ENCODE results near the gene NUP205. TPM values are rescaled to one million over a fixed set of nuclear protein-coding genes. Genes with fewer than 3 reads are reported as not detected.
A peak's percentile ranks its signal among the peaks of the same experiment; 100 is the strongest.

The NUP205 gene
- total RNA-seq, 4 donors from 2014 or later = 19.4 to 51.2 (median 23.3) TPM

DNA sequence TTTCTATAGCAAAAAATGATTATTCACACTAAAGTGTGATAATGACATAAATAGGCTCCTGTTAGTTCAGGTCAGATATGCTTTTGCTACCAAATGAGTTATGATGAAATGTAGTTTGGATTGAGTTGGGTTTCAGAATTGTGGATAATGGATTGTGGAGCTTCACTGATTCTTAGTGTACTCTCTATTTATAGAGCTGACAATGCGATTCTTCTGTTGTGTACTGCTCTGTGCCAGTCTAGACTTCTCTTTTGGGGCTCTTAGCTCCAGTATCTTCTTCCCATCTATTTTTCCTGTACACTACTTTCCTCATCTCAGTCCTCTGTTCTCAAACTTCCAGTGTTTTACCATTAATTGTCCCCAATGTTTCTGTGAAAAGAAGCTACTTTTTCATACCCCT lies 112.1 kb downstream of the NUP205 start:
- Histone ChIP-seq H3K9me3 (no peaks in the 10 kb centered on the region), H3K36me3 (peaks cover 0 to 9% (median 0%) of the 10 kb centered on the region in 3 donors), H3K4me1 (no peaks in the 10 kb centered on the region), H3K27me3 (no peaks in the 10 kb centered on the region), H3K27ac (no peak overlapping the region), H3K4me3 (no peak overlapping the region)
- TF ChIP-seq POLR2A (IDR thresholded peaks at IDR 0.05) = no peak
- TF ChIP-seq, protein P1, sequence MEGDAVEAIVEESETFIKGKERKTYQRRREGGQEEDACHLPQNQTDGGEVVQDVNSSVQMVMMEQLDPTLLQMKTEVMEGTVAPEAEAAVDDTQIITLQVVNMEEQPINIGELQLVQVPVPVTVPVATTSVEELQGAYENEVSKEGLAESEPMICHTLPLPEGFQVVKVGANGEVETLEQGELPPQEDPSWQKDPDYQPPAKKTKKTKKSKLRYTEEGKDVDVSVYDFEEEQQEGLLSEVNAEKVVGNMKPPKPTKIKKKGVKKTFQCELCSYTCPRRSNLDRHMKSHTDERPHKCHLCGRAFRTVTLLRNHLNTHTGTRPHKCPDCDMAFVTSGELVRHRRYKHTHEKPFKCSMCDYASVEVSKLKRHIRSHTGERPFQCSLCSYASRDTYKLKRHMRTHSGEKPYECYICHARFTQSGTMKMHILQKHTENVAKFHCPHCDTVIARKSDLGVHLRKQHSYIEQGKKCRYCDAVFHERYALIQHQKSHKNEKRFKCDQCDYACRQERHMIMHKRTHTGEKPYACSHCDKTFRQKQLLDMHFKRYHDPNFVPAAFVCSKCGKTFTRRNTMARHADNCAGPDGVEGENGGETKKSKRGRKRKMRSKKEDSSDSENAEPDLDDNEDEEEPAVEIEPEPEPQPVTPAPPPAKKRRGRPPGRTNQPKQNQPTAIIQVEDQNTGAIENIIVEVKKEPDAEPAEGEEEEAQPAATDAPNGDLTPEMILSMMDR (IDR thresholded peaks at IDR 0.05) = no peak
- DNase-seq = no peak

DNA sequence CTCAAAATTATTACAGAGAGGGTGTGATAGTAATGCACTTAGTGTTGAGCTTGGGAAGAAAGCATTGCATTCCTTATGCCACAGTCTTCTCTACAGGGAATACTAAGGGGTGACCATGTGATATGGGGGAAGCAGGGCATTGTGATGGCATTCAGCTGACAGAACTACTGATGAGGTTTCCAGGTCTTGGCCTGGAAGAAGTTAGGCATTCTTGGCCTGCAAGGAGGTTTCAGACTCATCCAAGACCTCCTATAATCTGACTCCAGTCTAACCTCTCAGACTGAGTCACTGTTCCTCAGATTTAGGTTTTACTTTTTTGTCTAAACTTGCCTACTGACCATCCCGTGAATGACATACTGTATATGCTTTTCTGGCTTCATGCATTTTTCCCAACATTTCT lies 112.5 kb downstream of the NUP205 start:
- H3K27ac ChIP-seq = no peak overlapping the region
- no peaks in the 10 kb centered on the region for H3K9me3 ChIP-seq
- H3K36me3 ChIP-seq = peaks cover 0 to 10% (median 0%) of the 10 kb centered on the region in 3 donors
- no peak overlapping the region for H3K4me3 ChIP-seq
- H3K27me3 ChIP-seq = no peaks in the 10 kb centered on the region
- TF ChIP-seq, protein P1 (IDR thresholded peaks at IDR 0.05) = no peak
- no peak for DNase-seq
- H3K4me1 ChIP-seq = no peaks in the 10 kb centered on the region

DNA sequence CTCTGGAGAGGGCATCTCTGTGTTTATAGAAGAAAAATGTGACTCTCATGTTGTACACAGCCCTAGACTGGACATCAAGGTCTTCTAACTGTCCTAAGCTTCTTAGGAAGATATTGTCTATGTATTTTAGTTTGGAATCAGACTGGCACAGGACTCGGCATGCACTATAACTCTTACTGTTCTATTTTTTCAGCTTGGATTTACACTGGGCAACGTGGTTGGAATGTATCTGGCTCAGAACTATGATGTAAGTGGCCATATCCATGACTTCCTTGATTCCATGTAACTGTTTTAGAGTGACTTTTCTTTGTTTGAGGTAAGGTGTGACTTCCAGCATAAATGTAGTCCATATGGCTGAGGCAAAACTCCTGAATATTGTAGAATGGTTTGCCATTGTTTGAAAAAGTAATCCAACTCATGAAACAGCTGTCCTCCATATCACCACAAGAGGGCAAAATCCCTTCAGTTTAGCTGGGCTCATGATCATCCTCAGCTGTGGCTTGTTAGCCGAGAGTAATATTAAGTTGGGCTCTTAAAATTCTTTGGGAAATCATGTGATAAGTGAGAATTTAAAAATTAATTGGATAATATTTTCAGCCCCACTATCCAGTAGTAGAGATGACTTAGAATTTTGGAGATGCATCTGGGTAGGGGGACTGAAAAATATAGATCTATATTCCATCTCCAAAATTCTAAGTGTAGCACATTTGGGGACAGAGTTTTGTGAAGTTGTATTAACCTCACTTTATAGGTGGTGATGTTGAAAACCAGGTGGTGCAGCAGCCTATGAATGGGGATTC lies 115.0 kb downstream of the NUP205 start:
- no peak overlapping the region for H3K27ac ChIP-seq
- DNase-seq = no peak
- no peaks in the 10 kb centered on the region for H3K4me1 ChIP-seq
- no peaks in the 10 kb centered on the region for H3K27me3 ChIP-seq
- TF ChIP-seq, protein P1 (IDR thresholded peaks at IDR 0.05) = peak; percentile 13 to 67 (median 60)
- no peak for TF ChIP-seq POLR2A (IDR thresholded peaks at IDR 0.05)
- no peaks in the 10 kb centered on the region for H3K9me3 ChIP-seq
- H3K4me3 ChIP-seq = no peak overlapping the region
- peaks cover 0 to 10% (median 0%) of the 10 kb centered on the region in 3 donors for H3K36me3 ChIP-seq

DNA sequence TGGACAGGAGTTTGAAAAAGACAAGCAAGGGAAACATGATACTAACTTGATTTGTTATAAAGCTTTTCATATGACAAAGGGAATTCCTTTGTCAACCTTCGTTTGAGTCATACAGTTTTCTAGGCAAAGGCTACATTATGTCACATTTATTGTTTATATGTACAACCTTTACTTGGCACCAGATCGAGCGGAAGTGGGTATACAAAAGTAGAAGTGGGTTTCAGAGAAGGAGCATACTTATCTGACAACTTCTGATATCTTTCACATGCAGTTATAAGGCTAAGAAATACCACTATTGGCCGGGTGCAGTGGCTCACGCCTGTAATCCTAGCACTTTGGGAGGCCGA lies 115.6 kb downstream of the NUP205 start:
- DNase-seq = no peak
- TF ChIP-seq POLR2A (IDR thresholded peaks at IDR 0.05) = no peak
- TF ChIP-seq, protein P1 (IDR thresholded peaks at IDR 0.05) = no peak
- no peak overlapping the region for H3K4me3 ChIP-seq
- no peaks in the 10 kb centered on the region for H3K9me3 ChIP-seq
- H3K36me3 ChIP-seq = peaks cover 0 to 10% (median 0%) of the 10 kb centered on the region in 3 donors
- H3K27ac ChIP-seq = no peak overlapping the region
- H3K27me3 ChIP-seq = no peaks in the 10 kb centered on the region
- no peaks in the 10 kb centered on the region for H3K4me1 ChIP-seq

DNA sequence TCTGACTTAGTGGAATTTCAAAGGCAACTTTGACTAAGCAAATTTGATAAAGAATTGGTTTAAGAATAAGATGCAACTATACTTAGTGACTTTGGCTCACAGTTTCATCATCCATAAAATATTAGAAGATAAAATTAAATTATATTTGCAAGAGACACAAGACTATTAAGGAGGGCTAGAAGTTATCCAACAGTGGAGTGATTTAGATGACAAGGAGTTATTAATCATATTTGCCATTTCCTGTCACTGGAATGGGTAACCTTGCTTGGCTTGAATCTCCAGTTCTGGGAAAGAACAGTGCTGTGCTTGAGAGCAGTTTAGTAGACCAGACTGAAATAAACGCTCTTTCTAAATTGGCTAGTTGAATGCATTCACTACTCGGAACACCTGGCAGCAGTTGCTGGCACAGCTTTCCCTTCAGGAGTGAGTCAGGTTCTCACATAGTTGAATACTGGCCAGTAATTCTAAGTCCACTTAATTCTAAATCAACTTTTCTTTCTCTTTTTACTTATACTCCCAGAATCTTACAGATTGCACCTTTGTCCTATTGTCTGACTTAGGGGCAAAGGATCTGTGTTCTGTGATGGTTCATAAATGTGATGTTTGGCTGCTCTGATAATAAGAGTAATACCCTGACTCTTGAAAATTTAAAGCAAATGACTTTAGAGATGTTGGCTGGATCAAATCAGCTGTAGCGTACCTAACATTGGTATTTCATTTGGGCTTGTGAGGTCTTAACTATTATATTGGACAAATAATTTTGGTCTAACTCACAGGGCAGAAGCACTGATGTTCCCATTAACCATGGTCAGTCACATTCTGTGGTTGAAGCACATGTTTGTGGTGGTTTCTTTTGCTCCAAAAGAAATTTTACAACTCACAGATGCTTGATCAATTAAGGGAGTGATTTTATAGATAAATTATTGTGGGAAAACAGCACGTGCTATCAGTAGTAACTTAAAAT lies 121.2 kb downstream of the NUP205 start:
- DNase-seq = no peak
- no peak overlapping the region for H3K27ac ChIP-seq

More for the DNA sequence above, 121.2 kb downstream of the NUP205 start:
- peaks cover 0 to 13% (median 0%) of the 10 kb centered on the region in 3 donors for H3K36me3 ChIP-seq
- no peaks in the 10 kb centered on the region for H3K4me1 ChIP-seq
- H3K9me3 ChIP-seq = no peaks in the 10 kb centered on the region
- TF ChIP-seq, protein P1 (IDR thresholded peaks at IDR 0.05) = no peak
- TF ChIP-seq POLR2A (IDR thresholded peaks at IDR 0.05) = no peak
- H3K27me3 ChIP-seq = no peaks in the 10 kb centered on the region
- no peak overlapping the region for H3K4me3 ChIP-seq

All from Peyer's patch (tissue), 4 donors.